Measurements from ENCODE around the gene SLC66A2.
"Not testable (repeated sequence)": the region's sequence is repeated elsewhere in the genome, so short reads cannot be mapped to it uniquely, and the experiment has no call there.

The SLC66A2 gene

DNA sequence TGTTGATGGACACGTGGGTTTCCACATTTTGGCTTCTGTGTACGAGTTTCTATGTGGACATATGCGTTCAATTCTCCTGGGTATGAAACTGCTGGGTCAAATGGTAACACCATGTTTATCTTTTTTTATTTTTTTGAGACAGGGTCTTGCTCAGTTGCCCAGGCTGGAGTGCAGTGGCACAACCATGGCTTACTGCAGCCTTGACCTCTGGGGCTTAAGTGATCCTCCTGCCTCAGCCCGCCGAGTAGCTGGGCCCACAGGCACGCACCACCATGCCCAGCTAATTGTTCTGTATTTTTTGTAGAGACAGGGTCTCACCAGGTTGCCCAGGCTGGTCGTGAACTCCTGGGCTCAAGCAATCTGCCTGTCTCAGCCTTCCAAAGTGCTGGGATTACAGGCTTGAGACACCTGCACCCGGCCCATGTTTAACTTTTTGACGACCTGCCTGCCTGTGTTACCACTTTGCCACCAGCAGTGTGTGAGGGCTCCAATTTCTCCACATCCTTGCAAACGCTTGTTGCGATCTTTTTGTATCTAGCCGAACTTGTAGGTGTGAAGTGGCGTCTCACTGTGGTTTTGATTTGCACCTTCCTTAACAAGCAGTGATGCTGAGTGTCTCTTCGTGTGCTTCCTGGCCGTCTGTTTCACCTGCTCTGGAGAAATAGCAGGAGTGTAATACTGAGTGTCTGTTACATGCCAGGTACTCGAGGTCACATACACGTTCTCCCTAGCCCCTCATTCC is 19.9 kb upstream of the SLC66A2 start:
- no peak for DNase-seq (ENCODE audit: extremely low read depth in 1 of 2, low read depth in 1 of 2)

DNA sequence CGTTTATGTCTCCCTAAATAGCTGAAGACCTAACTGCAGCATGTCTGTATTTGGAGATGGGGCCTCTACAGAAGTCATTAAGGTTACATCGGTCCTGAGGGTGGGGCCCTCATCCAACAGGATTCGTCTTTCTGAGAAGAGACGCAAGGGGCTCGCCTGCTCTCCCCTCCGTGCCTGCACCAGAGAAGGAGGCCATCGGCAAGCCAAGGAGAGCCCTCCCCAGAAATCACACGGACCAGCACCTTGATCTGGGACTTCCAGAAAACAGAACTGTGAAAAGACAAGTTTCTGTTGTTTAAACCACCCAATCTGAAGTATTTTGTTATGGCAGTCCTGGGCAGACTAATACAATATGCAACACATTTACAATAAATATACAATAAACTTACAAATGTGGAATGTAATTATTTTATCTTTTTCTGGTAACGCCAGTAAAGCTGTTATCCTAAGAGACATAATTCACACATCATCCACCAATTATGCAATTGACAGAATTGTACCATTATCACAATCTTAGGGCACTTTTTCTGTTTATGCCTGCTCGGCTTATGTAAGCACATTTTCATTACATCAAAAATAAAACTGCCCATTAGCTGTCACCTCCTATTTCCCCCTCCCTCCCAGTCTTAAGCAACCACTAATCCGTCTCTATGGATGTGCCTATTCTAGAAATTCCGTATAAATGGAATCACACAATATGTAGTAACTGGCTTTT is 19.1 kb upstream of the SLC66A2 start:
- no peak for DNase-seq (ENCODE audit: extremely low read depth in 1 of 2, low read depth in 1 of 2)

DNA sequence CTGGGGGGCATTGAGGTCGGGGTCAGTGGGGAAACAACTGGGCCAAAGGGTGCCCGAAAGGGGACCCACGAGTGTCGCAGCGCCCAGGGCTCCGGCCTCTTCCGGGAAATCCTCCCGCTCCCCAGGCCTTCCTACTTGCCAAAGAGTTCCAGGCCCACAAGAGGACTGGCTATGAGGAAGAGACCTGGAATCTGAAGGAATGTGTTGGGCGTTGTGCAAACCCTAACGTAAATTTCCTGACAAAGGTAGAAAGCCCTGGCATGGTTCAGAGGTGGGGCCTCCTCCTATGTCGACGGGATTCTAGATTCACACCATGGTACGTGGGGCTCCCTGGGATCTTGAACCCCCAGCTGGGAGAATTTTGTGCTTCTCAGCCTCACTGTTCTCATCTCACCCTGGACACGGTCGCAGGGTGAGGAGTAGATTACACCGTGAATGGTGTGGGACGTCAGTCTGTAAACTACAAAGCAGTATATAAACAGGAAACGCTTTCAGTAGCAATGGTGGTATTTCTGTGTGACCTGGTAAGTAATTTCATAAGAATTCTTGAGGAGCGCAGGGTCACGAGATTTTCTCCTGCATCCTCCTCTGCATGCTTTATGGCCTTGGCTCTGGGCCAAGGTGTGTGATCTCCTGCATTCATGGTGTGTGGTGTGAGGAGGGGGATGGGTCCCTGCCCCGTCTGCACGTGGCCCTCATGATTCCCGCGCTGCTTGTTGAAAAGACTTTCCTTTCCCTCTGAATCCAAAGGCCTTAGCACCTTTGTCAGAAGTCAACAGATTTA is 13.9 kb upstream of the SLC66A2 start:
- DNase-seq (ENCODE audit: extremely low read depth in 1 of 2, low read depth in 1 of 2) = no peak

DNA sequence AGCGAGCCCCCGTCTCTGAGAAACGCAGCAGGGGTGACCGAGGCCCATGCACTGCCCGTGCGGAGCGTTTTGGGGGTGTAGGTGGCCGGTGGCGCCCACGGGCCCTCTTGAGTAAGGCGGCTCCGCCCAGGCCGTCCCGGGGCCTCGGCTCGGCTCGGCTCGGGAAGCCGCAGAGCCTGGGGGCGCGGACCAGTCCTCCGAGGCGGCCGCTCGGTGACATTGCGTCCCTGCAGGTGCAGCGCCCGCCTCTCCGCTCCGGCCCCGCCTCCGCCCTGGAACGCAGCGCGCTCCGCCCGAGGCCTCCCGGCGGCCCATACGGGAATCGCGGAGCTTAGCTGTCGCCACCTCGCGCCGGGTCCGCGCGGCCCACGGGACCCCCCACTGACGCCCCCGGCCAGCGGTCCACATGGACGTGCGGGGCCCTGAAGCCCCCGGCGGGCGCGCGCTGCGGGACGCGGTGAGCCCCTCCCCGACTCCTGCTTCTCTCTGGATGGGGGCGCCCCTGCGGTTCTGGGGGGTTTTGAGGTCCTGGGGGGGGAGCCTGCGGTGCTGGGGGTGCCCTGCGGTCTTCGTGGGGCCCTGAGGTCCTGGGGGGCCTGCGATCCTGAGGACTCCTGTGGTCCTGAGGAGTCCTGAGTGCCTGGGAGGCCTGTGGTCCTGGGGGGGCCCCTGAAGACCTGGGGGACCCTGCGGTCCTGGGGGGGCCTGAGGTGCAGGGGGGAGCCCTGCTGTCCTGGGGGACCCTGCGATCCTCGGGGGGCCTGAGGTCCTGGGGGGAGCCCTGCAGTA is 13.1 kb upstream of the SLC66A2 start, which contains the start of gene HSBP1L1:
HSBP1L1 (plus strand) TSS at position 314 of the 789 bp plus-strand sequence; CDS start at position 407, 93 bp downstream.
- peak in 1 of 2 donors; percentile 35 for DNase-seq (ENCODE audit: extremely low read depth in 1 of 2, low read depth in 1 of 2)

DNA sequence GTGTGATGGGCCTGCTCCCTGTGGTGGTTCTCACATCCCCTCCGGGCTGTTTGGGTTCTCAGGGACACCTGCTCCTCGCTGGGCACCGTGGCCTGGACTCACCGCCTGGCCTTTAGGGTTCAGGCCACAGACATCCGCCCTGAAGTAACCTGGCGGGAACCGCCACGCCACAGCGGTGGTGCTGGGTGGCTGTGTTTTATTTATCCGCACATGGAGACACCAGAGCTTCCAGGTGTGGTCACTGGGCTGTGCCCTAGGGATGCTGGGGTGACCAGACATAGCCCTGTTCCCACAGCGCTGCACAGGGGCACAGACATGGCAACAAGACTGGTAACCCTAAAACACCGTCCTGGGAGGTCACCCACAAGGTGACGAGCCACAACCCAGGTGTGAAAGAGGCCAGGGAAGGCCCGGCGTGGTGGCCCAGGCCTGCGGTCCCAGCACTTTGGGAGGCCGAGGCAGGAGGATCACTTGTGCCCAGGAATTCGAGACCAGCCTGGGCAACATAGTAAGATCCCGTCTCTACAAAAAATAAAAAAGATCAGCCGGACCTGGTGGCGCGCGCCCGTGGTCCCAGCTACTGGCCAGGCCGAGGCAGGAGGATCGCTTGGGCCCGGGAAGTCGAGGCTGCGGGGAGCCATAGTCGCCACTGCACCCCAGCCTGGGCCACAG is 12.3 kb upstream of the SLC66A2 start:
- no peak for DNase-seq (ENCODE audit: extremely low read depth in 1 of 2, low read depth in 1 of 2)

DNA sequence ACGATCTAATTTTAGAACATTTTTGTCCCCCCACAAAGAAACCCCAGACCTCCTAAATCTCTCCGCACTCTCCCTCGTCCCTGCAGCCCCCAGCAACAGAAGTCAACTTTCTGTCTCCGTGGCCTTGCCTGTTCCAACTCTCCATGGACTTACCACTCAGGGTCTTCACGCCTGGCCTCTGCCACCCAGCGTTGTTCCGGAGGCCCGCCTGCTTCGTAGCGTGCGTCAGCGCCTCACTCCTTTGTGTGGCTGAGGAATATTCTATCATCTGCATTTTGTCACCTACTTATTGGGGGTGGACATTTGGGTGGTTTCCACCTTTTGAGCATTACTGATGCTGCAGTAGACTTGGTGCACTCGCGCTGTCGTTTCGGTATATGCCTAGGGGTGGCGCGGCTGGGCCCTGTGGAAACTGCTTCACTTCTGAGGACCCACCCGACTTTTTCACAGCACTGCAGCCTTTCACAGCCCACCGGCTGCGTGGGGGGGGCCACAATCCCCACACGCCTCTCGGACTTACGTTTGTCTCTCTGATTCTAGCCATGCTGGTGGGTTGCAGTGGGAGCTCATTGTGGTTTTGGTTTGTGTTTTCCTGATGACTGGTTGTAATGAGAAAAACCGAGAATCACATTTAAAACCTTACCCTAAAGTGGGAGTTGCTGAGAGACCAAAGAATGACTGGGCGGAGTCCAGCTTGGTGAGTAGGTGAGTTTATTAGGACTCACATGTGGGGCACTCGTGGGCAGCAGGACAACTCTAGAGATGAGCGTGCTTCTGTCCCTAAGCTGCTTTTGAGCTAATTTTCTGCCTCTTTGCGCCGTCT is 11.6 kb upstream of the SLC66A2 start:
- peak; percentile 48 to 76 for DNase-seq (ENCODE audit: extremely low read depth in 1 of 2, low read depth in 1 of 2)

DNA sequence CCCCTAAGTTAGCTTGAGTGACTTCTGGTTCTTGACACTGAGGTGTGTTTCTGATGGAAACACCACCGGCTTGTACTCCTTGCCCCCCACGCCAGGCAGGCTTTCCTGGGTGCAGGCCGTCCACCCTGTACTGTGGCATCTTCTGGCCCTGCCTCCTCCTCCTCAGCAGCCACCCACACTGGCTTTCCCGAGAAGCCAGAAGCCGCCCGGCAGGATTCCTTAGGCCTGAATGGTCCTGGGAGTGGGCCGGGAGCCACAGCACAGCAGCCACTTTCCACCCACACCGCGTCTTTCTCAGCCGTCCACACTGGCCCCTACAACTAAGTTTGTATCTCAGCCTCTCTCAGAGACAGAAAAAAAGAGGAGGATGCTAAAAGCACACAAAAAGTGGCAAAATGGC is 10.9 kb upstream of the SLC66A2 start:
- no peak for DNase-seq (ENCODE audit: extremely low read depth in 1 of 2, low read depth in 1 of 2)

DNA sequence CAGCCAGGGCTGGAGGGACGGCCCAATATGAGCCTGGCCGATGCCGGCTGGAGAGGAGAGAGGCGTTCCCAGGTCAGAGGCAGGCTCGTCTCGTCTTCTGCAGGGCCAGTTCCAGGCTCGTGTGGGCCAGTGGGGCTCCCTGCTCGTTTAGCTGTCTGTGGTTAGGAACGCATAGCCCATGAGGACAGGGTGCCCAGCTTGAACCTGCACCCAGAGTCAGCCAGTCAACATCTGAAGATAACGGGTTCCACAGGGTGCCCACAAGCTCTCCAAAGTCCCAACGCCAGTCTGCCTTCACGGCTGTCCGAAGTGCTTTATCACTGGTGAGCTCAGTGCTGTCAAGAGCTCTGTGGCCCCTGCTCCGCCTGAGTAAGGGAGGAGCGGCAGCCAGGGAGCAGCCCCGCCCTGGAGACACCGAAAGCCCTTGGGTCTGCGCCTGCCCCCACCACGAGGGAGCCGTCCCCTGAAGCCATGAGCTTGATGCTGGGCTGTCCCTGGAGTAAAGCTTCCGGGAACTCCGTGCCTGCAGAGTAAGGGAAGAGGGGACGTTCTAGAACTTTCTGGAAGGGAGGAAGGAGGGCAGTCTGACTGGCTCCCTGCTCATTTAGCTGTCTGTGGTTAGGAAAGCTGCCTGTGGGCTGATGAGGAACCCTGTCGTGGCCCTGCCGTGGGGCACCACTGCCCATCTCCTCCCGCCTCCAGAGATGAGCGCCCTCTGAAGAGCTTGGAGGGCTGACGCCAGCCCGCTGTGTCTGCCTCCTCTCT is 10.3 kb upstream of the SLC66A2 start:
- DNase-seq (ENCODE audit: extremely low read depth in 1 of 2, low read depth in 1 of 2) = no peak

DNA sequence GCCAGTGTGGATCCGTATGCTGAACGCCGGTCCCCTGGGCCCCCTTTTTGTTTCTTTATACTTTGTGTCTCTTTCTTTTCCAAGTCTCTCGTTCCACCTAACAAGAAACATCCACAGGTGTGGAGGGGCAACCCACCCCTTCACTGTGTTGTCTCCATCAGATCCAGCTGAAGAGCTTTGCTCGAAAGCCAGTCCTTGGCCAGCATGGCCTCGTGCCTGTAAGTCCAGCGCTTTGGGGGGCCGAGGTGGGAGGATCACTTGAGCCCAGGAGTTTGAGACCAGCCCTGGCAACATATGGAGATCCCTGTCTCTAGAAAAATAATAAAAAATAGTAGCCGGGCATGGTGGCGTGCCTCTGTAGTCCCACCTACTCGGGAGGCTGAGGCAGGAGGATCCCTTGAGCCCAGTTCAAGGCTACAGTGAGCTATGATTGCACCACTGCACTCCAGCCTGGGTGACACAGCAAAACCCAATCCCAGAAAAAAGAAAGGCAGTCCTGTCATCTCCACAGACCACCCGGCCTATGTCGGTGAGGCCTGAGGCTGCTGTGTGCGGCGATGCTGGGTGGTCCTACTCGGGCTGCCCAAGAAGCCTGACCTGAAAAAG is 9.6 kb upstream of the SLC66A2 start:
- DNase-seq (ENCODE audit: extremely low read depth in 1 of 2, low read depth in 1 of 2) = no peak

DNA sequence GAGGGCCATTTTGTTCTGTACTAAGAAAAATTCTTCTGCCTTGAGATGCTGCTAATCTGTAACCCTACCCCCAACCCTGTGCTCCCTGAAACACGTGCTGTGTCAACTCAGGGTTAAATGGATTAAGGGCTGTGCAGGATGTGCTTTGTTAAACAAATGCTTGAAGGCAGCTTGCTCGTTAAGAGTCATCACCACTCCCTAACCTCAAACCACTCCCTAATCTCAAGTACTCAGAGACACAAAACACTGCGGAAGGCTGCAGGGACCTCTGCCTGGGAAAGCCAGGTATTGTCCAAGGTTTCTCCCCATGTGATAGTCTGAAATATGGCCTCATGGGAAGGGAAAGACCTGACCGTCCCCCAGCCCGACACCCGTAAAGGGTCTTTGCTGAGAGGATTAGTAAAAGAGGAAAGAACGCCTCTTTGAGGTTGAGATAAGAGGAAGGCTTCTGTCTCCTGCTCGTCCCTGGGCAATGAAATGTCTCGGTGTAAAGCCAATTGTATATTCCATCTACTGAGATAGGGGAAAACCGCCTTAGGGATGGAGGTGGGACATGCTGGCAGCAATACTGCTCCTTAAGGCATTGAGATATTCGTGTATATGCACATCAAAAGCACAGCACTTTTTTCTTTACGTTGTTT is 8.8 kb upstream of the SLC66A2 start:
- DNase-seq (ENCODE audit: extremely low read depth in 1 of 2, low read depth in 1 of 2) = not testable (repeated sequence)

DNA sequence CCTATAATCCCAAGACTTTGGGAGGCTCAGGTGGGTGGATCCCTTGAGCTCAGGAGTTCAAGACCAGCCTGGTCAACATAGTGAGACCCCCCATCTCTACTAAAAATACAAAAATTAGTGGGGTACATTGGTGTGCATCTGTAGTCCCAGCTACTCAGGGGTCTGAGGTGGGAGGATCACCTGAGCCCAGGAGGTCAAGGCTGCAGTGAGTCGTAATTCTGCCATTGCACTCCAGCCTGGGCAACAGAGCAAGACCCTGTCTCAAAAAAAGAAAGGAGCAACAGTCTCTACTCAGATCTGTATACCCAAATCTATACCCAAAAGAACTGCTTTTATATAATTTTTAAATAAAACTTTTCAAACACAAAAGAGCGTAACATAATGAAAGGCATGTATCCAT is 7.5 kb upstream of the SLC66A2 start:
- no peak for DNase-seq (ENCODE audit: extremely low read depth in 1 of 2, low read depth in 1 of 2)

DNA sequence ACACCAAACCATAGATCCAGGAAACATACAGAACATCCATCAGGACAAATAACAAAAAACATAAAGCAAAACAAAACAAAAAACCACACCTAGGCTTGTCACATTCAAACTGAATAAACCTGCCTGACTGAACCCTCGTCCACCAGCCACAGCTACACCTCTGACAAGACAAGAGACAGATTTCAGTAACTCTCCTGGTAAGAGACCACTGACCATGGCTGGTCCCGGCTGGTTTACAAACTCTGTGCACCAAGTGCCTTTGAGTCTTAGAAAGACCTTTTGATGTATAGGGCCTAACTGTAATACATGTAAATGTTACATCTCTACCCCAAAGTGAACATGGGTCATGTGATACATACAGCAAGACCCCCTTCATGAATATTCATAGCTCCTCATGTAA is 4.8 kb upstream of the SLC66A2 start:
- no peak for DNase-seq (ENCODE audit: extremely low read depth in 1 of 2, low read depth in 1 of 2)

DNA sequence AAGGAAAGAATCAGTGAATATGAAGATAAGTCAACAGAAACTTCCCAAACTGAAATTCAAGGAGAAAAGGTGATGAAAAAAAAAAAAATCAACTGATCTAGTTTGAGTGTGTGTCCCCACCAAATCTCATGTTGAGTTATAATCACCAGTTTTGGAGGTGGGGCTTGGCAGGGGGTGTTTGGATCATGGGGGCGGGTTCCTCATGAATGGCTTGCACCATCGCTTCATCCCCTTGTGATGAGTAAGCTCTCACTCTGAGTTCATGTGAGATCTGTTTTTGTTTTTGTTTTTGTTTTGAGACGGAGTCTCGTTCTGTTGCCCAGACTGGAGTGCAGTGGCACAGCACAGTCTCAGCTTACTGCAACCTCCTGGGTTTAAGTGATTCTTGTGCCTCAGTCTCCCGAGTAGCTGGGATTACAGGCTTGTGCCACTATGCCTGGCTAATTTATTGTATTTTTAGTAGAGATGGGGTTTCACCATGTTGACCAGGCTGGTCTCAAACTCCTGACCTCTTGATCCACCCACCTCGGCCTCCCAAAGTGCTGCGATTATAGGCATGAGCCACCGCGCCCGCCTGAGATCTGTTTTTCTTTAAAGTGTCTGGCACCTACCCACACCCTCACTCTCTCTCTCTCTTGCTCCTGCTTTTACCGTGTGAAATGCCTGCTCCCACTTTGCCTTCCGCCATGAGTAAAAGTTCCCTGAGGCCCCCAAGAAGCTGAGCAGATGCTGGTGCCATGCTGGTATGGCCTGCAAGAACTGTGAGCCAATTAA is 4.0 kb upstream of the SLC66A2 start:
- DNase-seq (ENCODE audit: extremely low read depth in 1 of 2, low read depth in 1 of 2) = no peak

DNA sequence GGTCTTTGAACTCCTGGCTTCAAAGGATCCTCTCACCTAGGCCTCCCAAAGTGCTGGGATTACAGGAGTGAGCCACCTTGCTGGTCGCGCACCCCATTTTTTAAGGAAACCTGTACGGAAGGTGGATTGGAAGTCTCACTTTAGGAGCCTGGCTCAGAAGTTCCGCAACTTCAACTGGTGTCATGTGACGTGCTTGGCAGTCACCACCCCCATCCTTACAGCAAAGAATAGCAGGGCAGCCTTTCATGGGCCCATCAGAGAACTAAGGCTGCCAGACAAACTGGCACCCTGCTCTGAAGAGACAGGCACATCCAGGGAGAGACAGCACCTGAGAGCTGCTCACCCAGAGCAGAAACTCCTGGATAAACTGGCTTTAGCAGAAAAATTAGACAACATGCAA is 3.3 kb upstream of the SLC66A2 start:
- DNase-seq (ENCODE audit: extremely low read depth in 1 of 2, low read depth in 1 of 2) = no peak

DNA sequence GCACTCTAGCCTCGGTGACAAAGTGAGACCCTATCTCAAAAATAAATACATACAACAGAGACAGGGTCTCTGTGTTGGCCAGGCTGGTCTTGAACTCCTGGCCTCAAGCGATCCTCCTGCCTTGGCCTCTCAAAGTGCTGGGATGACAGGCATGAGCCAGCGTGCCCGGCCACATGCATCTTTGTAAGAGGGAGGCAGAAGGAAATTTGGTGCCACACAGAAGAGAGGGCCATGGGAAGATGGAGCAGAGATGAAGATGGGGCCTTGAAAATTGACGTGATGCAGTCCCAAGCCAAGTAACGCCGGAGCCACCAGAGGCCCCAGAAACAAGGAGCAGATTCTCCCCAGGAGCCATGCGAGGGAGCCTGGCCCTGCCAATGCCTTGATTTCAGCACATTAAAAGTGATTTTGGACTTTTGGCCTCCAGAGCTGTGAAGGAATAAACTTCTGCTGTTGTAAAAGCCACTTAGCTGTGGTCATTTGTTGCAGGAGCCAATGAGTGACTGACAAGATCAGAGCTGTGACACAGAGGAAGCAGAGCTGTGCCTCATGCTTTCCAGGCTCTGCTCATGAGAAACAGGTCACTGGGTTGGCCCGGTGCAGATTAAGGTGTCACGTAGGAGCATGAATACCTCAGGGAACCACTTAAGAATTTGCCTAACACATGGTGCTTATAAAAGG is 2.7 kb upstream of the SLC66A2 start:
- DNase-seq (ENCODE audit: extremely low read depth in 1 of 2, low read depth in 1 of 2) = no peak

DNA sequence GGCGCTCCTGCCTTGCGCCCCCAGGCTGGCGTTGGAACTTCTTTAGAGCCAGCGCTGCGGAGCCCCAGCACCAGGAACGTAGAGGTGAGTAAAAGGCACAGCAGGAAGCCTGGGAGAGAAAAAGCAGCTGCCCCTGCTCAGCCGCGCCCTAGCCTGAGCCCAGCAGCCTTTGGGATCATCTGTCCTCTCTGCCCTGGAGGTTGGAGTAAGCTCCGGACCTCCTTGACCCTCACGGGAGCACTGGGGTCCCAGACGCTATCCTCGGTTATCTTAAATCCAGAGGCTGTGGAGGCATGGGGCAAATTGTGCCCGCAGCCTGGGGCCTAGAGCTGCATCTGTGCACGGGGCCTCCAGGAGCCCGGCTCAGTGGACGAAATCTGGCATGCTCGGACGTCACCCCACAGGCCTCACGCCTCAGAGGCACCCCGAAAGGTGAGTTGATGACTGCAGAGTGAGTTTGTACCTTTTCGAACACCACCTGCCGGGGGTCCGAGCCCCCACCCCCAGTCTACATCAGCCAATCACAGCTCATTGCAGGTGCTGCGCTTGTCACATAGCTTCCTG is 1.6 kb upstream of the SLC66A2 start:
- DNase-seq (ENCODE audit: extremely low read depth in 1 of 2, low read depth in 1 of 2) = no peak

Data from stimulated activated CD8-positive, alpha-beta memory T cell treated with anti-CD3 and anti-CD28 coated beads, Interleukin-7, amount 100 ng/mL, for 48 hours (primary cell).